ENCODE data around the gene FCN2.

- no peak for TF ChIP-seq POLR2A (IDR thresholded peaks at IDR 0.05)
- TF ChIP-seq POLR2AphosphoS5 (IDR thresholded peaks at IDR 0.05): no peak
These were observed 35.6 kb downstream of the FCN2 start for GRCh38 chr9:134916161-134916665.

All from upper lobe of left lung (tissue), 4 donors.